Measurements from ENCODE around the gene IRX3.

DNA sequence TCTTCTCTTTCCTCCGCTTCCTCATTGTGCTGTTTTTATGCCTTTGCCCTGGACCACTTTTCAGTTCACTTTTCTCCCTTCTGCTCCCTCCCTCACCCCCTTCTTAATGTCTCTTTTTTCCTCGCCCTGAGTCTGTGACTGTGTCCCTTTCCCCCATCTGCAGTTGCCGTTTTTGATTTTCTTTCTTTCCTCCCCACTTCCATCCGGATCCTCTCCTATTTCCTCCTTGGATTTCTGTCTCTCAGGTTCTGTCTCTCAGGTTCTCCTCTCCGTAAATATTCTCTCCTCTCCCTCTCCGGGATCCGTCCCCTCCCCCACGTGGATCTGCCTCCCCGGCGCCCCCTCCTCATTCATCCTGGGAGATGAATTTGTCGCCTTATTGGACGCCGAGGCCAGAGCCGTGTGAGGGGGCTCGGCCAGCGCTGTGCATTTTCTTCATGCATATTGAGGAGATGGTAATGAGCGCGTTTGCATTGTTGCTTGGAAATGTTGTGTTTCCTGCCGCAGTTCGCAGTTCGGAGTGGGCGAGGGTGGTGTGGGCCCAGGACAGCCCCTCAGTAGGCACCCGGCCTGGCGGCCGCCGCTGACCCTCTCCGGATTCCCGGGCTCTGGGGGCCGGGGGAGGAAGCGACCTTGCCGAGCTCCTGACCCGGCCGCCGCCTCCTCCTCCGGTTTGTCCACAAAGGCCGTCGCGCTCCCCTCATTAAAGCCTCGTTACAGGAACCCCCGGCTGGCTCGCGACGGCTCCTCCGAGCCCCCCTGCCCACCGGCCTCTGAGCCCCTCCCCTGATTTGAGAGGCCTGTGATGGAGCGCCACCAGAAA, 4.5 kb upstream of the IRX3 start:
- TF ChIP-seq, protein P1, sequence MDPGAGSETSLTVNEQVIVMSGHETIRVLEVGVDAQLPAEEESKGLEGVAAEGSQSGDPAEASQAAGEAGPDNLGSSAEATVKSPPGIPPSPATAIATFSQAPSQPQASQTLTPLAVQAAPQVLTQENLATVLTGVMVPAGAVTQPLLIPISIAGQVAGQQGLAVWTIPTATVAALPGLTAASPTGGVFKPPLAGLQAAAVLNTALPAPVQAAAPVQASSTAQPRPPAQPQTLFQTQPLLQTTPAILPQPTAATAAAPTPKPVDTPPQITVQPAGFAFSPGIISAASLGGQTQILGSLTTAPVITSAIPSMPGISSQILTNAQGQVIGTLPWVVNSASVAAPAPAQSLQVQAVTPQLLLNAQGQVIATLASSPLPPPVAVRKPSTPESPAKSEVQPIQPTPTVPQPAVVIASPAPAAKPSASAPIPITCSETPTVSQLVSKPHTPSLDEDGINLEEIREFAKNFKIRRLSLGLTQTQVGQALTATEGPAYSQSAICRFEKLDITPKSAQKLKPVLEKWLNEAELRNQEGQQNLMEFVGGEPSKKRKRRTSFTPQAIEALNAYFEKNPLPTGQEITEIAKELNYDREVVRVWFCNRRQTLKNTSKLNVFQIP (CRISPR knock-in tag; IDR thresholded peaks at IDR 0.05; ENCODE audit: borderline replicate concordance, low read depth), result no peak
- TF ChIP-seq ARNTL (CRISPR knock-in tag; IDR thresholded peaks at IDR 0.05; ENCODE audit: borderline replicate concordance, low read depth) (no peak), ZNF8 (CRISPR knock-in tag; IDR thresholded peaks at IDR 0.05) (no peak)
- TF ChIP-seq, protein P2, sequence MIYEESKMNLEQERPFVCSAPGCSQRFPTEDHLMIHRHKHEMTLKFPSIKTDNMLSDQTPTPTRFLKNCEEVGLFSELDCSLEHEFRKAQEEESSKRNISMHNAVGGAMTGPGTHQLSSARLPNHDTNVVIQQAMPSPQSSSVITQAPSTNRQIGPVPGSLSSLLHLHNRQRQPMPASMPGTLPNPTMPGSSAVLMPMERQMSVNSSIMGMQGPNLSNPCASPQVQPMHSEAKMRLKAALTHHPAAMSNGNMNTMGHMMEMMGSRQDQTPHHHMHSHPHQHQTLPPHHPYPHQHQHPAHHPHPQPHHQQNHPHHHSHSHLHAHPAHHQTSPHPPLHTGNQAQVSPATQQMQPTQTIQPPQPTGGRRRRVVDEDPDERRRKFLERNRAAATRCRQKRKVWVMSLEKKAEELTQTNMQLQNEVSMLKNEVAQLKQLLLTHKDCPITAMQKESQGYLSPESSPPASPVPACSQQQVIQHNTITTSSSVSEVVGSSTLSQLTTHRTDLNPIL (CRISPR knock-in tag; IDR thresholded peaks at IDR 0.05; ENCODE audit: low read depth), result no peak

All from SK-N-SH treated with all-trans-retinoic acid at 6 μM for 48 hours (cell line).